HepG2 (cell line): ENCODE data around the gene RNASE12. TPM values are rescaled to one million over a fixed set of nuclear protein-coding genes. Genes with fewer than 3 reads are reported as not detected.

Source experiments
- CERS6 ChIP-seq: sonication (generic); formaldehyde crosslinking; IDR thresholded peaks from 2 replicates; pipeline ENCODE4 v1.5.0; 2020; ENCODE audit warnings: missing genetic modification reagents
- EEA1 ChIP-seq: sonication (generic); formaldehyde crosslinking; IDR thresholded peaks from 2 replicates; pipeline ENCODE4 v1.5.1; 2020; ENCODE audit warnings: mild to moderate bottlenecking, missing genetic modification reagents, borderline replicate concordance
- EED ChIP-seq: sonication (generic); formaldehyde crosslinking; IDR thresholded peaks from 2 replicates; pipeline ENCODE4 v1.5.0; 2020; ENCODE audit warnings: mild to moderate bottlenecking, missing genetic modification reagents
- NFATC3 ChIP-seq: sonication (generic); formaldehyde crosslinking; IDR thresholded peaks from 2 replicates; pipeline ENCODE4 v1.5.1; 2020; ENCODE audit warnings: mild to moderate bottlenecking, missing genetic modification reagents
- NPAS2 ChIP-seq: sonication (generic); formaldehyde crosslinking; IDR thresholded peaks from 2 replicates; pipeline ENCODE4 v1.8.0; 2022; ENCODE audit warnings: mild to moderate bottlenecking, missing genetic modification reagents, borderline replicate concordance
- NR2C2 ChIP-seq: sonication (generic); formaldehyde crosslinking; IDR thresholded peaks from 2 replicates; pipeline ENCODE4 v1.4.0; 2020; ENCODE audit warnings: missing genetic modification reagents, mild to moderate bottlenecking, moderate library complexity, borderline replicate concordance
- RBFOX2 ChIP-seq: fragments of 200-400 bp; formaldehyde crosslinking; IDR thresholded peaks from 2 replicates; pipeline ENCODE4 v1.6.1; 2017; ENCODE audit warnings: low read depth, mild to moderate bottlenecking, low read length
- RBM22 ChIP-seq: fragments of 200-400 bp; formaldehyde crosslinking; optimal IDR thresholded peaks from 2 replicates; pipeline ENCODE3; 2017; ENCODE audit warnings: mild to moderate bottlenecking, low read length, moderate library complexity
- RFXAP ChIP-seq: sonication (generic); formaldehyde crosslinking; IDR thresholded peaks from 2 replicates; pipeline ENCODE4 v1.4.0; 2020; ENCODE audit warnings: missing genetic modification reagents, borderline replicate concordance
- SETDB1 ChIP-seq: sonication (generic); formaldehyde crosslinking; IDR thresholded peaks from 2 replicates; pipeline ENCODE4 v1.5.1; 2020; ENCODE audit warnings: missing genetic modification reagents, mild to moderate bottlenecking, borderline replicate concordance
- TCF7 ChIP-seq: sonication (generic); IDR thresholded peaks from 2 replicates; pipeline ENCODE4 v1.6.1; 2016; ENCODE audit warnings: antibody characterized with exemption, low read depth
- ZFAT ChIP-seq: sonication (generic); formaldehyde crosslinking; conservative IDR thresholded peaks from 2 replicates; pipeline ENCODE4 v1.8.1; 2023; ENCODE audit warnings: missing genetic modification reagents, inconsistent platforms
- ZNF124 ChIP-seq: sonication (generic); formaldehyde crosslinking; IDR thresholded peaks from 2 replicates; pipeline ENCODE4 v1.4.0; 2020; ENCODE audit warnings: missing genetic modification reagents
- ZNF143 ChIP-seq: sonication (generic); formaldehyde crosslinking; IDR thresholded peaks from 2 replicates; pipeline ENCODE4 v1.4.0; 2020; ENCODE audit warnings: missing genetic modification reagents
- ZNF501 ChIP-seq: sonication (generic); formaldehyde crosslinking; IDR thresholded peaks from 2 replicates; pipeline ENCODE4 v1.5.1; 2020; ENCODE audit warnings: mild to moderate bottlenecking, moderate library complexity, missing genetic modification reagents
- ZNF709 ChIP-seq: sonication (generic); formaldehyde crosslinking; IDR thresholded peaks from 2 replicates; pipeline ENCODE4 v1.5.0; 2020; ENCODE audit warnings: mild to moderate bottlenecking, missing genetic modification reagents
- ZSCAN29 ChIP-seq: sonication (generic); formaldehyde crosslinking; conservative IDR thresholded peaks from 2 replicates; pipeline ENCODE4 v1.4.0; 2020; ENCODE audit warnings: mild to moderate bottlenecking, missing genetic modification reagents
- polyA plus RNA-seq, 8 experiments: library from polyadenylated mRNA; depleted of rRNA in 3 of 8; stranded (reverse) in 7 of 8; unstranded in 1 of 8; fragments of >200 nt; fragmentation: Illumina TruSeq in 4 of 8; extraction: Trizol in 4 of 8; gene quantifications; 2 replicates each; pipeline versions ENCODE4 v1.2.1 to v1.2.3, GENCODE V29; 2011 to 2016; ENCODE audit warnings: low read depth in 4 of 8, missing spikeins in 1 of 8, mixed read lengths in 1 of 8; ENCODE audit not compliant: insufficient read depth in 1 of 8
- total RNA-seq, 5 experiments: library from RNA; depleted of rRNA; stranded (reverse); fragments of >200 nt; fragmentation: Illumina TruSeq; extraction: Trizol; gene quantifications; 2 replicates each; pipeline ENCODE4 v1.2.3, GENCODE V29; 2016; ENCODE audit warnings: low read depth in 1 of 5
- TF ChIP-seq, protein P1 (sequence below): sonication (generic); formaldehyde crosslinking; IDR thresholded peaks from 2 replicates; pipeline ENCODE4 v1.4.0; 2020; ENCODE audit warnings: low read depth, missing genetic modification reagents
- TF ChIP-seq, protein P2 (sequence below): sonication (generic); formaldehyde crosslinking; IDR thresholded peaks from 2 replicates; pipeline ENCODE4 v1.5.0; 2020; ENCODE audit warnings: mild to moderate bottlenecking, missing genetic modification reagents
- TF ChIP-seq, protein P3 (sequence below): sonication (generic); formaldehyde crosslinking; IDR thresholded peaks from 2 replicates; pipeline ENCODE4 v1.4.0; 2020; ENCODE audit warnings: mild to moderate bottlenecking, missing genetic modification reagents

RNASE12 gene
- total and polyA plus RNA-seq, 2 of the 13 experiments (the other 11 are each of a cell fraction or from before 2014, with no cell fraction given): not detected

- TF ChIP-seq RBM22 (peak; percentile 94), ZNF143 (CRISPR knock-in tag) (no peak), NPAS2 (no peak), ZNF124 (CRISPR knock-in tag) (peak; percentile 84; the same call in 1 of the 2 replicates), ZNF501 (CRISPR knock-in tag) (peak; percentile 44; the same call in 1 of the 2 replicates), RBFOX2 (no peak), EEA1 (CRISPR knock-in tag) (no peak), TCF7 (no peak), ZFAT (CRISPR knock-in tag) (no peak), ZSCAN29 (CRISPR knock-in tag) (0 out of 2 replicates have a peak, but pooled peaks have one; percentile 26), NFATC3 (CRISPR knock-in tag) (0 out of 2 replicates have a peak, but pooled peaks have one; percentile 13), CERS6 (no peak), SETDB1 (CRISPR knock-in tag) (no peak), NR2C2 (CRISPR knock-in tag) (peak; percentile 25; the same call in 1 of the 2 replicates), RFXAP (CRISPR knock-in tag) (peak; percentile 52; the same call in 1 of the 2 replicates), EED (no peak), ZNF709 (CRISPR knock-in tag) (no peak)
- TF ChIP-seq, protein P1, sequence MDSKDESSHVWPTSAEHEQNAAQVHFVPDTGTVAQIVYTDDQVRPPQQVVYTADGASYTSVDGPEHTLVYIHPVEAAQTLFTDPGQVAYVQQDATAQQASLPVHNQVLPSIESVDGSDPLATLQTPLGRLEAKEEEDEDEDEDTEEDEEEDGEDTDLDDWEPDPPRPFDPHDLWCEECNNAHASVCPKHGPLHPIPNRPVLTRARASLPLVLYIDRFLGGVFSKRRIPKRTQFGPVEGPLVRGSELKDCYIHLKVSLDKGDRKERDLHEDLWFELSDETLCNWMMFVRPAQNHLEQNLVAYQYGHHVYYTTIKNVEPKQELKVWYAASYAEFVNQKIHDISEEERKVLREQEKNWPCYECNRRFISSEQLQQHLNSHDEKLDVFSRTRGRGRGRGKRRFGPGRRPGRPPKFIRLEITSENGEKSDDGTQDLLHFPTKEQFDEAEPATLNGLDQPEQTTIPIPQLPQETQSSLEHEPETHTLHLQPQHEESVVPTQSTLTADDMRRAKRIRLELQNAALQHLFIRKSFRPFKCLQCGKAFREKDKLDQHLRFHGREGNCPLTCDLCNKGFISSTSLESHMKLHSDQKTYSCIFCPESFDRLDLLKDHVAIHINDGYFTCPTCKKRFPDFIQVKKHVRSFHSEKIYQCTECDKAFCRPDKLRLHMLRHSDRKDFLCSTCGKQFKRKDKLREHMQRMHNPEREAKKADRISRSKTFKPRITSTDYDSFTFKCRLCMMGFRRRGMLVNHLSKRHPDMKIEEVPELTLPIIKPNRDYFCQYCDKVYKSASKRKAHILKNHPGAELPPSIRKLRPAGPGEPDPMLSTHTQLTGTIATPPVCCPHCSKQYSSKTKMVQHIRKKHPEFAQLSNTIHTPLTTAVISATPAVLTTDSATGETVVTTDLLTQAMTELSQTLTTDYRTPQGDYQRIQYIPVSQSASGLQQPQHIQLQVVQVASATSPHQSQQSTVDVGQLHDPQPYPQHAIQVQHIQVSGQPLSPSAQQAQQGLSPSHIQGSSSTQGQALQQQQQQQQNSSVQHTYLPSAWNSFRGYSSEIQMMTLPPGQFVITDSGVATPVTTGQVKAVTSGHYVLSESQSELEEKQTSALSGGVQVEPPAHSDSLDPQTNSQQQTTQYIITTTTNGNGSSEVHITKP (CRISPR knock-in tag): no peak
- TF ChIP-seq, protein P2, sequence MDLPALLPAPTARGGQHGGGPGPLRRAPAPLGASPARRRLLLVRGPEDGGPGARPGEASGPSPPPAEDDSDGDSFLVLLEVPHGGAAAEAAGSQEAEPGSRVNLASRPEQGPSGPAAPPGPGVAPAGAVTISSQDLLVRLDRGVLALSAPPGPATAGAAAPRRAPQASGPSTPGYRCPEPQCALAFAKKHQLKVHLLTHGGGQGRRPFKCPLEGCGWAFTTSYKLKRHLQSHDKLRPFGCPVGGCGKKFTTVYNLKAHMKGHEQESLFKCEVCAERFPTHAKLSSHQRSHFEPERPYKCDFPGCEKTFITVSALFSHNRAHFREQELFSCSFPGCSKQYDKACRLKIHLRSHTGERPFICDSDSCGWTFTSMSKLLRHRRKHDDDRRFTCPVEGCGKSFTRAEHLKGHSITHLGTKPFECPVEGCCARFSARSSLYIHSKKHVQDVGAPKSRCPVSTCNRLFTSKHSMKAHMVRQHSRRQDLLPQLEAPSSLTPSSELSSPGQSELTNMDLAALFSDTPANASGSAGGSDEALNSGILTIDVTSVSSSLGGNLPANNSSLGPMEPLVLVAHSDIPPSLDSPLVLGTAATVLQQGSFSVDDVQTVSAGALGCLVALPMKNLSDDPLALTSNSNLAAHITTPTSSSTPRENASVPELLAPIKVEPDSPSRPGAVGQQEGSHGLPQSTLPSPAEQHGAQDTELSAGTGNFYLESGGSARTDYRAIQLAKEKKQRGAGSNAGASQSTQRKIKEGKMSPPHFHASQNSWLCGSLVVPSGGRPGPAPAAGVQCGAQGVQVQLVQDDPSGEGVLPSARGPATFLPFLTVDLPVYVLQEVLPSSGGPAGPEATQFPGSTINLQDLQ: no peak
- TF ChIP-seq, protein P3, sequence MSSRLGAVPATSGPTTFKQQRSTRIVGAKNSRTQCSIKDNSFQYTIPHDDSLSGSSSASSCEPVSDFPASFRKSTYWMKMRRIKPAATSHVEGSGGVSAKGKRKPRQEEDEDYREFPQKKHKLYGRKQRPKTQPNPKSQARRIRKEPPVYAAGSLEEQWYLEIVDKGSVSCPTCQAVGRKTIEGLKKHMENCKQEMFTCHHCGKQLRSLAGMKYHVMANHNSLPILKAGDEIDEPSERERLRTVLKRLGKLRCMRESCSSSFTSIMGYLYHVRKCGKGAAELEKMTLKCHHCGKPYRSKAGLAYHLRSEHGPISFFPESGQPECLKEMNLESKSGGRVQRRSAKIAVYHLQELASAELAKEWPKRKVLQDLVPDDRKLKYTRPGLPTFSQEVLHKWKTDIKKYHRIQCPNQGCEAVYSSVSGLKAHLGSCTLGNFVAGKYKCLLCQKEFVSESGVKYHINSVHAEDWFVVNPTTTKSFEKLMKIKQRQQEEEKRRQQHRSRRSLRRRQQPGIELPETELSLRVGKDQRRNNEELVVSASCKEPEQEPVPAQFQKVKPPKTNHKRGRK (CRISPR knock-in tag): no peak
Observed at GRCh38 chr14:20632831-20633691, 41.9 kb upstream of the RNASE12 start (continued).
